PC-9 (cell line): ENCODE results near the gene CACNB1.

Source experiments
- CTCF ChIP-seq: fragments of 200-600 bp; sonication (generic); conservative IDR thresholded peaks from 2 replicates; pipeline ENCODE4 v1.6.1; 2017; ENCODE audit warnings: mixed run types, antibody characterized with exemption, mild to moderate bottlenecking, moderate library complexity
- EZH2 ChIP-seq: fragments of 200-600 bp; sonication (generic); IDR thresholded peaks from 2 replicates; pipeline ENCODE4 v1.8.0; 2017; ENCODE audit warnings: antibody characterized with exemption, low read depth

- TF ChIP-seq EZH2 (no peak), CTCF (no peak)
Measured at GRCh38 chr17:39240631-39241030, 43.2 kb upstream of the CACNB1 start.
